Stimulated activated CD4-positive, alpha-beta T cell treated with anti-CD3 and anti-CD28 coated beads, Interleukin-2, amount 100 ng/mL, for 48 hours (primary cell): ENCODE data around the gene NELL1.

ENCODE experiments used
- DNase-seq, 2 donors: peaks; one replicate each; pipeline ENCODE4 v3.0.0-alpha.2; 2020

NELL1 gene

GRCh38 chr11:21529187-21529586 is 859.8 kb downstream of the NELL1 start:
- no peak for DNase-seq

DNA sequence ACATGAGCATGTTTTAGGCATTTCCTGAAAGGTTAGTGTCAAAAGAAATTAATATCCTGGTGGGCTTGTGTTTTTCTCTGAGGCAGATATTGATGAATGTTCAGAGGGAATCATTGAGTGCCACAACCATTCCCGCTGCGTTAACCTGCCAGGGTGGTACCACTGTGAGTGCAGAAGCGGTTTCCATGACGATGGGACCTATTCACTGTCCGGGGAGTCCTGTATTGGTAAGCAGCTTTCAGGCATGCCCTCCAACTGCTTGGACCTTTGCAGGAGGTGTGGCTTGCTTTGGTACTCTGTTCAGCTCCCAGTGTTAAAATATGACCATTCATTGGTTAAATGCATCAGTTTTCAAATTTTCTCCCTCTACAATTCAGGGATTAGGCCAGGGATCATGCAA is 864.9 kb downstream of the NELL1 start:
- no peak for DNase-seq

DNA sequence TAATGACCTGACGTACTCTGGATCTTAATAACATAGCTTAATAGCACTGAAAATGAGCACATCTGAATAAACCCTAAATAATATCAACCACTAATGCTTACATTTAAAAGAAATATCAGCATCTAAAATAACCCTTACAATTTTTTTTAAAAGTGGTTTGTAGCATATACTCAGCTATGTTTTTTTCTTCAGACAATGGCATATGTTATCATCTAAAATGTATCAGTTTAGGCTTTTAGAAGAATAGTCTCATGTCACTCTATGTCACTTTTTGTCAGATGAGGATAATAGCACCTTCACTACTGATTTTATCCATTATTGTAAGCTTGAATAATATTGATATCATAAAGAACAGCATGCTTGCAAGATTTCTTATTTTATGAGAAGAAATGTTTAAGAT is 868.6 kb downstream of the NELL1 start:
- DNase-seq = no peak

DNA sequence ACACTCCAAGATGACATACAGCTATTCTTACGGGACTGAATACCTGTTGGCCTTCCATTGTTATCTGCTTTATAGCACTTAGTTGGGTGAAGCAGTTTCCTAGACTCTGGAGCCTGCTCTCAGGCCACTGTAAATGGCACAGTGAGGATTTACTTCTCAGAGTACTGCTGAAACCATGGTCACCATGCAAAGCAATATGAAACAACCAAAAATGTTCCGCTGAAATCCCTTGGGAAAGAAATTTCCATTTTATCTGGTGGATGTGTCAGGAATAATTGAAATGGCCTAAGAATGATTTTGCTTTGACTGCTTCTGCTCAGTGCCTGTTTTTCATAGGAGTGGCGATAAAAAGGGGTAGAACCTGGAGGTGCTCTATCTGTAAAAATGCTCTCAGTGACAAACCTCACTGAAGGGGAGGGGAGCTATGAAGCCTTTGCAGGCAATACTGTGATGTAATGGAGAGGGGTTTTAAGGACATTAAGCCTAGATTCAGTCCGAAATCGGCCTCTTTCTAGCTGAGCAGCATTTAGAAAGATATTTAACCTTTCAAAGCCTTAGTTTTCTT is 871.9 kb downstream of the NELL1 start:
- no peak for DNase-seq

GRCh38 chr11:21543901-21544300 is 874.5 kb downstream of the NELL1 start:
- no peak for DNase-seq

DNA sequence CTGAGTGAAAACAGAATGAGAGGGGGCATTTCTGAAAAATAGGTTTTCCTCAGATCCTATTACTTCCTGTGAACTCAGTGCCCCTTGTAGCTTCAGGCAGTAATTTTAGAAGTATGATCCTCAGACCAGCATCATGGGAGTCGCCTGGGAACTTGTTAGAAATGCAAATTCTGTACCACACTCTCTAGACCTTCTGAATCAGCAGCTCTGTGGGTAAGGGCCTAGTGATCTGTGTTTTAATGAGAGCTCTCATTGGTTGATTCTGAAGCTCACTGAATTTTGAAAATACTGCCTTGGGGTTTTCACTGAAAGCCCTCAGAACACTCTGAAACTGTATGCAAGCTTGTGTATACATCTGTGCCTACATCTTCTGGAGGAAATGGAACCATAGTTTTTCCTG is 876.3 kb downstream of the NELL1 start:
- no peak for DNase-seq

DNA sequence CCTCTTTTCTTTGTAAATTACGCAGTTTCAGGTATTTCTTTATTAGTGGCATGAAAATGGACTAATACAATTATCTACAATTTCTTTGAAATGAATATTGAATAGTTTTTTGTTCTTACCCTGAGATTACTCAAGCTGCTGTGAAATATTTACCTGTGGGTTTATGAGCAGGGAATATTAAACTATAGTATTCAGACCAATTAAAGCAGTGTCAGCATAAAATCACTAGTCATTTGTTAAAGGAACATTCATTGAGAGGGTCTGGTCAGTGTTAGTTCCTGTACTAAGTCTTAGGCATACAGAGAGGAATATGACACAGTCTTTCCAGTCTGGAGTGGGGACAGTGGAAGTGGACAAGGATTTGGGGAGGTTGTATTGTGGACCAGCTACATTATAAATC is 877.3 kb downstream of the NELL1 start:
- no peak for DNase-seq

GRCh38 chr11:21552911-21553310 is 883.5 kb downstream of the NELL1 start:
- no peak for DNase-seq

GRCh38 chr11:21553795-21554194 is 884.4 kb downstream of the NELL1 start:
- DNase-seq = no peak

GRCh38 chr11:21554284-21554683 is 884.9 kb downstream of the NELL1 start:
- DNase-seq = no peak

GRCh38 chr11:21556926-21557325 is 887.5 kb downstream of the NELL1 start:
- no peak for DNase-seq

- no peak for DNase-seq
Observed at GRCh38 chr11:21560466-21560975, 891.1 kb downstream of the NELL1 start.

DNA sequence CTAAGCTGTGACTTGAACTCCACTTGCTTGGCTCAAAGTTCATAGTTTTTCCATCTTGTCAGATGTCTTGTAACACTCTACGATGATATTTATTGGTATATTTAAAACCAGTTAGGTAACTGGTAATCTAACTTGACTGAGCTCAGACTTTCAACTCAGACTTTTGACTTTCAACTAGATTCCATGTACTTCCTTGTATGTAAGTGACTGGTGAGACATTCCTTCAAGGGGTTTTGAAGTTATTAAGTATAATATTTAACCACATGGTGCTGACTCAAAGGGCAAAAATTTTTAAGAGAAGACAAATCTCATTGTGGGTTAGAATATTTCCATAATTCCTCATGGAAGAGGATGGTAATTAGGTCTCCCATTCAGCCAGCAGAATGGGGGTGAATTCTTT is 892.2 kb downstream of the NELL1 start:
- no peak for DNase-seq

- DNase-seq = no peak
Observed at GRCh38 chr11:21564095-21564494, 894.7 kb downstream of the NELL1 start.

- no peak for DNase-seq
Observed at GRCh38 chr11:21564833-21565682, 895.7 kb downstream of the NELL1 start.

GRCh38 chr11:21566521-21567117 is 897.2 kb downstream of the NELL1 start:
- DNase-seq = no peak

- no peak for DNase-seq
Observed at GRCh38 chr11:21567645-21568290, 898.4 kb downstream of the NELL1 start.

GRCh38 chr11:21572210-21572609 is 902.8 kb downstream of the NELL1 start:
- no peak for DNase-seq

DNA sequence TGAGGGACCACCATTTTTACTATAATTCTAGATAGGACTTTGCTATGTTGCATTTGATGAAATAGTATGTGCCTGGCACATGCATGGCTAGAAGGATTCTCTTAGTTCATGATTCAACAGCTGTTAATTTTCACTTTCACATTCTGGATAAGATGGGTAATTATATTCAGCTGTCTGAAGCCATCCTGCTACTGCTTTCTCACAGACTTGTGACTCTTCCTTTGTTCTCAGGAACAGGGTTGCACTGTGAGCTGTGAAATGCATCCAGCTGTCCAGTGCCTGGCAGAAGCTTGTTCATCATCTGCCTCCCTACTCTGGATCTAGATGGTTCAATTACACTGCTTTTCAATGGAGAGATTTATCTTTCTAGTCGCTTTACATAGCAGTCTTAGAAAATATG is 913.4 kb downstream of the NELL1 start:
- DNase-seq = no peak

DNA sequence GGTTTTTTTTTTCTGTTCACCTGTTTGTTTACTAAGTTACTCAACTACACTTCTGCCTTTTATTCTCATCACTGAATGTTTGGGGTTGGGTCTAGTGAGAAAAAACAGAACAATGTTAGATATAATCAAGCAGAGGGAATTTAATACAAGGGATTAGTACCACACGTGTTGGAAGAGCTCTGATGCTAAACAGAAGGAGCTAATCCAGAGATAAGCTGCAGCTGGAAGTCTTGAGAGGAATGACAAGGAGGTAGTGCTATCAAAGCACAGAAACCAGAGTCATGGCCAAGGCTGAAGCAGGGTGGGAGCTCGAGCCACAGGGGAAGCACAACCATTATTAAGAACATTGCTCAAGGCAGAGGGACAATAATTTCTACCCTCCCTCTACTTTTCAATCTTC is 919.4 kb downstream of the NELL1 start:
- no peak for DNase-seq

- DNase-seq = no peak
Observed at GRCh38 chr11:21602699-21603098, 933.3 kb downstream of the NELL1 start.

DNA sequence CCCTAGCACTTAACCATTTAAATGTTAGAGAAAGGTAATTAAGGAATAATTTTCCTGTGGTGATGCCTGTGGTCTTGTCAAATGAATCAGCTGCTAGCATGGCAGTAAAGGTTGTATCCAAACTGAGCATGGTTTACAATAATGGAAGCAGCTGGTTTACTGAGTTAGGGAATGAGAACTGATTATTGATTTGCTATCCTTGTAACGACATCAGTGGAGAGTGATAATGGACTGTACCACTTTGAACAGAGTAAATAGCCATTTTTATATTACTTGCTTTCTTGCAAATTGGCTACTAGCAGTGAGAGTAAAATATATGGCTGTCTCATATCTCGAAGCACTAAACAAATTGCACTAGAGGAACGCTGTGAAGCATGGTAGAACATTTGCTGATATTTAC is 934.5 kb downstream of the NELL1 start:
- DNase-seq = no peak

DNA sequence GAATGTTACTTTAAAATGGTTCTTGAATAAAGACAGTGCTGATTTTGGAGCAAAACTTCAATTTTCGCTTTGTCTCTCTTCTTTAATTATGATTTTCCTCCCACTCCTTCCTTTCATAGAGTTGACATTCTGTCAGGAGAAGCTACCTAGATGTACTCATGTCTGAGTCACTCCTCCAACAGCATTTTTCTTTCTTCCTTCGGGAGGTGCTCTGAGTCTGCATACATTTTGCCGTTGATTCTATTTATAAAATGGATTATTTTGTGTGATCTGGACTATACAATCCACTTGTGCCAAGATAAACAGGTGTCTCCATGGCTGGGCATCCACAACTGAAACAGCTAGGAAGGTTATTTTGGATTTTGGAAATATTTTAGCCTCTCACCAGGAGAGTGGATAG is 935.2 kb downstream of the NELL1 start:
- no peak for DNase-seq

DNA sequence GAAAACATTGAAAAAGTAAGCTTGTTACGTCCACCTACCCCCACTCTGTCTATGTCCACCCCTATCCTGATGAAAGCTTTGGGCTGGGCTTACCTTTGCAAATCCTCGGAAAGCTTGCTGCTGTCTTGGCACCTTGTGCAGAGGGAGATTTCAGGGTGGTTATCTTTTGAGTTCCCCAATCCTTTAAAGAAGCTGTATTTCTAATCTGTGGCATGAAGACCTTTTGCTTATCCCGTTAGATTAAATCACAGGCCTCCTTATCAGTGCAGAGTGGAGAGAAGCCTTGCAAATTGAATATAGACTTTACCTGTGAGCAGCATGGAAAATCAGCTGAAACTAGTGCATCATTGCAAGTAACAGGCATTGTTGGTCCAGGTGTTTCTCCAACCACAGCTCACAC is 942.9 kb downstream of the NELL1 start:
- no peak for DNase-seq
